ENCODE results near the gene CCDC9B. TPM values are rescaled to one million over a fixed set of nuclear protein-coding genes. Genes with fewer than 3 reads are reported as not detected.

CCDC9B gene
- total RNA-seq, 3 donors from 2014 or later: 34.9 to 204 (median 37.2) TPM

- H3K4me1 ChIP-seq (ENCODE audit: low read depth): peaks cover 5% of the 10 kb centered on the region
- H3K9me3 ChIP-seq: no peaks in the 10 kb centered on the region
- no peak overlapping the region for H3K4me3 ChIP-seq
- ATAC-seq (peak; percentile 86), DNase-seq (peak in 2 of 3 donors; percentile 65 to 91)
- intact Hi-C loops (cut with DNase I, micrococcal nuclease): no loop called here
- no peaks in the 10 kb centered on the region for H3K36me3 ChIP-seq (ENCODE audit: low read depth)
- no peak for TF ChIP-seq CTCF (IDR thresholded peaks at IDR 0.05)
Measured at GRCh38 chr15:40313531-40314398, 27.0 kb downstream of the CCDC9B start.

- H3K36me3 ChIP-seq (ENCODE audit: low read depth): no peaks in the 10 kb centered on the region
- DNase-seq (peak in 1 of 3 donors; percentile 14), ATAC-seq (no peak)
- TF ChIP-seq CTCF (IDR thresholded peaks at IDR 0.05): no peak
- intact Hi-C loops (cut with DNase I, micrococcal nuclease): no loop called here
- no peaks in the 10 kb centered on the region for H3K9me3 ChIP-seq
- peaks cover 5% of the 10 kb centered on the region for H3K4me1 ChIP-seq (ENCODE audit: low read depth)
- no peak overlapping the region for H3K4me3 ChIP-seq
Measured at GRCh38 chr15:40312370-40313158, 28.2 kb downstream of the CCDC9B start.

- ATAC-seq (no peak), DNase-seq (peak in 1 of 3 donors; percentile 15)
- no peaks in the 10 kb centered on the region for H3K36me3 ChIP-seq (ENCODE audit: low read depth)
- H3K4me1 ChIP-seq (ENCODE audit: low read depth): peaks cover 5% of the 10 kb centered on the region
- no peaks in the 10 kb centered on the region for H3K9me3 ChIP-seq
- intact Hi-C loops (cut with DNase I, micrococcal nuclease): no loop called here
- no peak for TF ChIP-seq CTCF (IDR thresholded peaks at IDR 0.05)
- no peak overlapping the region for H3K4me3 ChIP-seq
Measured at GRCh38 chr15:40310993-40311392, 29.7 kb downstream of the CCDC9B start.

- intact Hi-C loops (cut with DNase I, micrococcal nuclease): no loop called here
- Histone ChIP-seq H3K4me3 (no peak overlapping the region), H3K4me1 (ENCODE audit: low read depth) (peaks cover 5% of the 10 kb centered on the region), H3K36me3 (ENCODE audit: low read depth) (no peaks in the 10 kb centered on the region), H3K9me3 (no peaks in the 10 kb centered on the region)
- DNase-seq: peak in 2 of 3 donors; percentile 69 to 79
- peak; percentile 42 for ATAC-seq
- TF ChIP-seq CTCF (IDR thresholded peaks at IDR 0.05): peak; percentile 56
Measured at GRCh38 chr15:40310001-40310959, 30.5 kb downstream of the CCDC9B start.

GRCh38 chr15:40309344-40309862 lies 31.3 kb downstream of the CCDC9B start:
- H3K4me1 ChIP-seq (ENCODE audit: low read depth): peaks cover 5% of the 10 kb centered on the region
- no peak for ATAC-seq
- intact Hi-C loops (cut with DNase I, micrococcal nuclease): no loop called here
- peak in 1 of 3 donors; percentile 10 for DNase-seq
- H3K4me3 ChIP-seq: no peak overlapping the region
- H3K9me3 ChIP-seq: no peaks in the 10 kb centered on the region
- TF ChIP-seq CTCF (IDR thresholded peaks at IDR 0.05): no peak
- H3K36me3 ChIP-seq (ENCODE audit: low read depth): no peaks in the 10 kb centered on the region

Measured in mucosa of descending colon (tissue), 3 donors.